ENCODE results near the gene AP5S1.

Gene AP5S1

GRCh38 chr20:3800878-3801260, 19.5 kb upstream of the AP5S1 start:
- Histone ChIP-seq H3K36me3 (ENCODE audit: control insufficient read depth, insufficient read depth, low read length) (peaks cover 36% of the 10 kb centered on the region), H3K27ac (ENCODE audit: low read length) (no peak overlapping the region)
- no CpG with 5 or more reads among the region's 8 CpGs for WGBS (ENCODE audit: insufficient coverage, insufficient read length)

GRCh38 chr20:3801299-3801698, 19.0 kb upstream of the AP5S1 start:
- no peaks in the 10 kb centered on the region for H3K27me3 ChIP-seq (ENCODE audit: control insufficient read depth, insufficient read depth, low read length)
- no CpG with 5 or more reads among the region's 4 CpGs for WGBS (ENCODE audit: insufficient coverage, insufficient read length)
- H3K36me3 ChIP-seq (ENCODE audit: control insufficient read depth, insufficient read depth, low read length), result peaks cover 36% of the 10 kb centered on the region
- peaks cover 14% of the 10 kb centered on the region for H3K4me1 ChIP-seq (ENCODE audit: control insufficient read depth, insufficient read depth, low read length)
- no peak overlapping the region for H3K4me3 ChIP-seq (ENCODE audit: low read length)
- no peak overlapping the region for H3K27ac ChIP-seq (ENCODE audit: low read length)
- DNase-seq (ENCODE audit: low read depth, low spot score), result no peak
- no peaks in the 10 kb centered on the region for H3K9me3 ChIP-seq (ENCODE audit: control insufficient read depth, insufficient read depth, low read length)

More at GRCh38 chr20:3800878-3801260, 19.5 kb upstream of the AP5S1 start:
- H3K4me1 ChIP-seq (ENCODE audit: control insufficient read depth, insufficient read depth, low read length), result peaks cover 14% of the 10 kb centered on the region
- no peak overlapping the region for H3K4me3 ChIP-seq (ENCODE audit: low read length)
- H3K27me3 ChIP-seq (ENCODE audit: control insufficient read depth, insufficient read depth, low read length), result no peaks in the 10 kb centered on the region
- DNase-seq (ENCODE audit: low read depth, low spot score), result no peak
- no peaks in the 10 kb centered on the region for H3K9me3 ChIP-seq (ENCODE audit: control insufficient read depth, insufficient read depth, low read length)

GRCh38 chr20:3801846-3802245, 18.5 kb upstream of the AP5S1 start:
- Histone ChIP-seq H3K27ac (ENCODE audit: low read length) (no peak overlapping the region), H3K9me3 (ENCODE audit: control insufficient read depth, insufficient read depth, low read length) (no peaks in the 10 kb centered on the region), H3K4me1 (ENCODE audit: control insufficient read depth, insufficient read depth, low read length) (peaks cover 14% of the 10 kb centered on the region), H3K4me3 (ENCODE audit: low read length) (no peak overlapping the region), H3K36me3 (ENCODE audit: control insufficient read depth, insufficient read depth, low read length) (peaks cover 36% of the 10 kb centered on the region), H3K27me3 (ENCODE audit: control insufficient read depth, insufficient read depth, low read length) (no peaks in the 10 kb centered on the region)
- DNase-seq (ENCODE audit: low read depth, low spot score), result no peak
- WGBS (ENCODE audit: insufficient coverage, insufficient read length), result no CpG with 5 or more reads among the region's 13 CpGs

- H3K9me3 ChIP-seq (ENCODE audit: control insufficient read depth, insufficient read depth, low read length), result no peaks in the 10 kb centered on the region
- peaks cover 13% of the 10 kb centered on the region for H3K4me1 ChIP-seq (ENCODE audit: control insufficient read depth, insufficient read depth, low read length)
- H3K27ac ChIP-seq (ENCODE audit: low read length), result no peak overlapping the region
- no peaks in the 10 kb centered on the region for H3K27me3 ChIP-seq (ENCODE audit: control insufficient read depth, insufficient read depth, low read length)
- DNase-seq (ENCODE audit: low read depth, low spot score), result no peak
- H3K4me3 ChIP-seq (ENCODE audit: low read length), result no peak overlapping the region
- peaks cover 36% of the 10 kb centered on the region for H3K36me3 ChIP-seq (ENCODE audit: control insufficient read depth, insufficient read depth, low read length)
- no CpG with 5 or more reads among the region's 11 CpGs for WGBS (ENCODE audit: insufficient coverage, insufficient read length)
Observed at GRCh38 chr20:3802524-3803239, 17.7 kb upstream of the AP5S1 start.

GRCh38 chr20:3803289-3803688, 17.1 kb upstream of the AP5S1 start:
- no CpG with 5 or more reads among the region's 14 CpGs for WGBS (ENCODE audit: insufficient coverage, insufficient read length)
- no peak for DNase-seq (ENCODE audit: low read depth, low spot score)
- H3K9me3 ChIP-seq (ENCODE audit: control insufficient read depth, insufficient read depth, low read length), result no peaks in the 10 kb centered on the region
- peaks cover 13% of the 10 kb centered on the region for H3K4me1 ChIP-seq (ENCODE audit: control insufficient read depth, insufficient read depth, low read length)
- peaks cover 36% of the 10 kb centered on the region for H3K36me3 ChIP-seq (ENCODE audit: control insufficient read depth, insufficient read depth, low read length)
- no peak overlapping the region for H3K4me3 ChIP-seq (ENCODE audit: low read length)
- no peaks in the 10 kb centered on the region for H3K27me3 ChIP-seq (ENCODE audit: control insufficient read depth, insufficient read depth, low read length)
- H3K27ac ChIP-seq (ENCODE audit: low read length), result no peak overlapping the region

- Histone ChIP-seq H3K27me3 (ENCODE audit: control insufficient read depth, insufficient read depth, low read length) (no peaks in the 10 kb centered on the region), H3K9me3 (ENCODE audit: control insufficient read depth, insufficient read depth, low read length) (no peaks in the 10 kb centered on the region), H3K4me1 (ENCODE audit: control insufficient read depth, insufficient read depth, low read length) (peaks cover 12% of the 10 kb centered on the region), H3K36me3 (ENCODE audit: control insufficient read depth, insufficient read depth, low read length) (peaks cover 36% of the 10 kb centered on the region), H3K27ac (ENCODE audit: low read length) (no peak overlapping the region), H3K4me3 (ENCODE audit: low read length) (no peak overlapping the region)
- WGBS (ENCODE audit: insufficient coverage, insufficient read length), result no CpG with 5 or more reads among the region's 6 CpGs
- no peak for DNase-seq (ENCODE audit: low read depth, low spot score)
Observed at GRCh38 chr20:3803854-3804253, 16.5 kb upstream of the AP5S1 start.

- Histone ChIP-seq H3K36me3 (ENCODE audit: control insufficient read depth, insufficient read depth, low read length) (peaks cover 36% of the 10 kb centered on the region), H3K9me3 (ENCODE audit: control insufficient read depth, insufficient read depth, low read length) (no peaks in the 10 kb centered on the region), H3K4me1 (ENCODE audit: control insufficient read depth, insufficient read depth, low read length) (peaks cover 7% of the 10 kb centered on the region), H3K27me3 (ENCODE audit: control insufficient read depth, insufficient read depth, low read length) (no peaks in the 10 kb centered on the region), H3K27ac (ENCODE audit: low read length) (no peak overlapping the region), H3K4me3 (ENCODE audit: low read length) (no peak overlapping the region)
- no peak for DNase-seq (ENCODE audit: low read depth, low spot score)
- no CpG with 5 or more reads among the region's 11 CpGs for WGBS (ENCODE audit: insufficient coverage, insufficient read length)
Observed at GRCh38 chr20:3804254-3804751, 16.0 kb upstream of the AP5S1 start.

- Histone ChIP-seq H3K27me3 (ENCODE audit: control insufficient read depth, insufficient read depth, low read length) (no peaks in the 10 kb centered on the region), H3K36me3 (ENCODE audit: control insufficient read depth, insufficient read depth, low read length) (peaks cover 36% of the 10 kb centered on the region), H3K27ac (ENCODE audit: low read length) (no peak overlapping the region), H3K4me3 (ENCODE audit: low read length) (no peak overlapping the region), H3K4me1 (ENCODE audit: control insufficient read depth, insufficient read depth, low read length) (peaks cover 5% of the 10 kb centered on the region), H3K9me3 (ENCODE audit: control insufficient read depth, insufficient read depth, low read length) (no peaks in the 10 kb centered on the region)
- WGBS (ENCODE audit: insufficient coverage, insufficient read length), result no CpG with 5 or more reads among the region's 11 CpGs
- no peak for DNase-seq (ENCODE audit: low read depth, low spot score)
Observed at GRCh38 chr20:3804781-3805180, 15.6 kb upstream of the AP5S1 start.

- Histone ChIP-seq H3K36me3 (ENCODE audit: control insufficient read depth, insufficient read depth, low read length) (peaks cover 14% of the 10 kb centered on the region), H3K27ac (ENCODE audit: low read length) (no peak overlapping the region), H3K9me3 (ENCODE audit: control insufficient read depth, insufficient read depth, low read length) (no peaks in the 10 kb centered on the region), H3K4me3 (ENCODE audit: low read length) (no peak overlapping the region), H3K4me1 (ENCODE audit: control insufficient read depth, insufficient read depth, low read length) (no peaks in the 10 kb centered on the region), H3K27me3 (ENCODE audit: control insufficient read depth, insufficient read depth, low read length) (no peaks in the 10 kb centered on the region)
- DNase-seq (ENCODE audit: low read depth, low spot score), result no peak
- WGBS (ENCODE audit: insufficient coverage, insufficient read length), result no CpG with 5 or more reads among the region's 3 CpGs
Observed at GRCh38 chr20:3808544-3808943, 11.8 kb upstream of the AP5S1 start.

GRCh38 chr20:3811467-3812258, 8.7 kb upstream of the AP5S1 start:
- no peak for DNase-seq (ENCODE audit: low read depth, low spot score)
- Histone ChIP-seq H3K4me3 (ENCODE audit: low read length) (no peak overlapping the region), H3K4me1 (ENCODE audit: control insufficient read depth, insufficient read depth, low read length) (no peaks in the 10 kb centered on the region), H3K9me3 (ENCODE audit: control insufficient read depth, insufficient read depth, low read length) (no peaks in the 10 kb centered on the region), H3K36me3 (ENCODE audit: control insufficient read depth, insufficient read depth, low read length) (no peaks in the 10 kb centered on the region), H3K27ac (ENCODE audit: low read length) (no peak overlapping the region), H3K27me3 (ENCODE audit: control insufficient read depth, insufficient read depth, low read length) (no peaks in the 10 kb centered on the region)
- no CpG with 5 or more reads among the region's 20 CpGs for WGBS (ENCODE audit: insufficient coverage, insufficient read length)
